ENCODE measurements around the gene VBP1. TPM values are rescaled to one million over a fixed set of nuclear protein-coding genes. Genes with fewer than 3 reads are reported as not detected.
A peak's percentile ranks its signal among the peaks of the same experiment; 100 is the strongest.

Gene VBP1
- total and polyA plus RNA-seq, 2 of the 8 experiments (the other 6 are each of a cell fraction or from before 2014, with no cell fraction given), result 21.6 to 56.0 TPM

DNA sequence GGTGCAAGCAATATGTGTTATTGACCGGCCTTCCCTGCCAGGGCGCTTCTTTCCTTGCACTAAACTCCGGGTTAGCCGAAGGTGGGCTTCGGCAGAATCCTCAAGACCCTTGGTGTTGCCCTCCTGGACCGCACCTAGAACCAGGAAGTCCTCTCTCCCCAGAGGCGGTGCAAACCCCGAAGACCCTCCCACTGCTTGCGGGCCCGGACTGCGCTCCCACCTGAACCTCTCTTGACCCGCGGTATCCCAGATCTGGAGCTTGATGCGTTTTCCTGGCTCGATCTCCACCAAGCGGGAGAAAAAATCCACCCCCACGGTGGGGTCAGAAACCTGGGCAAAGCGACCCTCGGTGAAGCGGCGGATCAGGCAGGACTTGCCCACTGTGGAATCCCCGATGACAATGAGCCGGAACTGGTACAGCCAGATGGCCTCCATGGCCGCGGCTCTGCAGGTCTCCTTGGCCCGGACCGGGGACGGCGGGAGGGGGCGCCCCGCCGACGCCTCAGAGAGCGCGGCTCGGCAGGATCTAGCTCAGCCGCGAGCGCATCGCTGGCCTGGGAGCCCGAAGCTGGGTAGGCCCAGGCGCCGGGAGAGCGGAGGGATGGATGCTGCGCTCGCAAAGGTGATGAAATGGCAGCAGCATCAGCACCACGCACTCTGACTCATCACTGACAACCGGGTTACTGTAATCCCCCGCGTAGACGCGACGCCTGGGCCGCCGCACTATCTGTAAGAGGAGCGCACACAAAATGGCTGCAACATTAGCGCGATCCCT, 47.8 kb downstream of the VBP1 start, which contains the start of gene RAB39B (continued):
- no peak; the same call in 1 of the 2 replicates for TF ChIP-seq TBP (IDR thresholded peaks at IDR 0.05; ENCODE audit: low read depth, low read length)
- TF ChIP-seq, protein P1, sequence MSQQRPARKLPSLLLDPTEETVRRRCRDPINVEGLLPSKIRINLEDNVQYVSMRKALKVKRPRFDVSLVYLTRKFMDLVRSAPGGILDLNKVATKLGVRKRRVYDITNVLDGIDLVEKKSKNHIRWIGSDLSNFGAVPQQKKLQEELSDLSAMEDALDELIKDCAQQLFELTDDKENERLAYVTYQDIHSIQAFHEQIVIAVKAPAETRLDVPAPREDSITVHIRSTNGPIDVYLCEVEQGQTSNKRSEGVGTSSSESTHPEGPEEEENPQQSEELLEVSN (IDR thresholded peaks at IDR 0.05), result no peak
- TF ChIP-seq, protein P2, sequence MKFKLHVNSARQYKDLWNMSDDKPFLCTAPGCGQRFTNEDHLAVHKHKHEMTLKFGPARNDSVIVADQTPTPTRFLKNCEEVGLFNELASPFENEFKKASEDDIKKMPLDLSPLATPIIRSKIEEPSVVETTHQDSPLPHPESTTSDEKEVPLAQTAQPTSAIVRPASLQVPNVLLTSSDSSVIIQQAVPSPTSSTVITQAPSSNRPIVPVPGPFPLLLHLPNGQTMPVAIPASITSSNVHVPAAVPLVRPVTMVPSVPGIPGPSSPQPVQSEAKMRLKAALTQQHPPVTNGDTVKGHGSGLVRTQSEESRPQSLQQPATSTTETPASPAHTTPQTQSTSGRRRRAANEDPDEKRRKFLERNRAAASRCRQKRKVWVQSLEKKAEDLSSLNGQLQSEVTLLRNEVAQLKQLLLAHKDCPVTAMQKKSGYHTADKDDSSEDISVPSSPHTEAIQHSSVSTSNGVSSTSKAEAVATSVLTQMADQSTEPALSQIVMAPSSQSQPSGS (IDR thresholded peaks at IDR 0.05; ENCODE audit: low read length), result no peak
- no peak for TF ChIP-seq RFX5 (IDR thresholded peaks at IDR 0.05; ENCODE audit: borderline replicate concordance, low read depth, low read length)
- no peak for TF ChIP-seq TEAD4 (IDR thresholded peaks at IDR 0.05; ENCODE audit: low read depth, low read length)
- TF ChIP-seq USF2 (IDR thresholded peaks at IDR 0.05; ENCODE audit: low read length), result no peak
- peak; percentile 91 for TF ChIP-seq JUND (IDR thresholded peaks at IDR 0.05; ENCODE audit: low read length)
- TF ChIP-seq FOSL1 (IDR thresholded peaks at IDR 0.05; ENCODE audit: insufficient read depth, low read depth, low read length), result no peak
- TF ChIP-seq ASH2L (IDR thresholded peaks at IDR 0.05; ENCODE audit: low read length), result peak; percentile 73
- TF ChIP-seq SIRT6 (IDR thresholded peaks at IDR 0.05; ENCODE audit: low read length), result no peak
- no peak for TF ChIP-seq BCL11A (IDR thresholded peaks at IDR 0.05; ENCODE audit: low read depth in 2 of 2, low read length in 2 of 2)
- TF ChIP-seq BRCA1 (IDR thresholded peaks at IDR 0.05; ENCODE audit: low read depth, low read length), result no peak
- TF ChIP-seq RXRA (IDR thresholded peaks at IDR 0.05; ENCODE audit: insufficient read depth, low read depth, low read length), result no peak
- TF ChIP-seq PHF8 (conservative IDR thresholded peaks at IDR 0.05; ENCODE audit: low read depth, low read length), result peak; percentile 56; the same call in 1 of the 2 replicates
- TF ChIP-seq NRF1 (IDR thresholded peaks at IDR 0.05; ENCODE audit: low read depth, low read length), result no peak
- TF ChIP-seq YY1 (IDR thresholded peaks at IDR 0.05; ENCODE audit: low read depth, low read length), result peak; percentile 90
- TF ChIP-seq CHD2 (IDR thresholded peaks at IDR 0.05; ENCODE audit: low read length), result no peak
- TF ChIP-seq, protein P3, sequence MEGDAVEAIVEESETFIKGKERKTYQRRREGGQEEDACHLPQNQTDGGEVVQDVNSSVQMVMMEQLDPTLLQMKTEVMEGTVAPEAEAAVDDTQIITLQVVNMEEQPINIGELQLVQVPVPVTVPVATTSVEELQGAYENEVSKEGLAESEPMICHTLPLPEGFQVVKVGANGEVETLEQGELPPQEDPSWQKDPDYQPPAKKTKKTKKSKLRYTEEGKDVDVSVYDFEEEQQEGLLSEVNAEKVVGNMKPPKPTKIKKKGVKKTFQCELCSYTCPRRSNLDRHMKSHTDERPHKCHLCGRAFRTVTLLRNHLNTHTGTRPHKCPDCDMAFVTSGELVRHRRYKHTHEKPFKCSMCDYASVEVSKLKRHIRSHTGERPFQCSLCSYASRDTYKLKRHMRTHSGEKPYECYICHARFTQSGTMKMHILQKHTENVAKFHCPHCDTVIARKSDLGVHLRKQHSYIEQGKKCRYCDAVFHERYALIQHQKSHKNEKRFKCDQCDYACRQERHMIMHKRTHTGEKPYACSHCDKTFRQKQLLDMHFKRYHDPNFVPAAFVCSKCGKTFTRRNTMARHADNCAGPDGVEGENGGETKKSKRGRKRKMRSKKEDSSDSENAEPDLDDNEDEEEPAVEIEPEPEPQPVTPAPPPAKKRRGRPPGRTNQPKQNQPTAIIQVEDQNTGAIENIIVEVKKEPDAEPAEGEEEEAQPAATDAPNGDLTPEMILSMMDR (IDR thresholded peaks at IDR 0.05; ENCODE audit: control extremely low read depth in 1 of 3, insufficient read depth in 1 of 3, low read depth in 1 of 3, low read length in 3 of 3), result no peak
- TF ChIP-seq CBX5 (IDR thresholded peaks at IDR 0.05; ENCODE audit: low read depth, low read length), result no peak

Measured in H1 (cell line).